Body of pancreas (tissue), 4 donors: ENCODE measurements around the gene ADK. TPM values are rescaled to one million over a fixed set of nuclear protein-coding genes. Genes with fewer than 3 reads are reported as not detected.
A peak's percentile ranks its signal among the peaks of the same experiment; 100 is the strongest.

Experiments
- ATAC-seq: fragments of 150-250 bp; one replicate; pipeline ENCODE4 v1.9.1; 2016
- DNase-seq, 4 donors: peaks; one replicate each; pipeline ENCODE4 v3.0.0-alpha.2; 2019
- H3K27ac ChIP-seq, 4 donors: fragments of 200-600 bp; sonication (generic); 1 replicate in 3 of 4; 2 replicates in 1 of 4; pipeline versions ENCODE4 v1.5.1 to v1.6.1; 2016 to 2019; ENCODE audit warnings: mild to moderate bottlenecking in 1 of 4, mixed read lengths in 1 of 4, moderate library complexity in 1 of 4
- H3K27me3 ChIP-seq, 2 donors: fragments of 200-600 bp; sonication (generic); one replicate each; pipeline ENCODE4 v1.6.0; 2016; ENCODE audit warnings: mild to moderate bottlenecking in 1 of 2
- H3K36me3 ChIP-seq, 2 donors: fragments of 200-600 bp; sonication (generic); replicated peaks in 1 of 2; 2 replicates each; pipeline ENCODE4 v1.5.1; 2016; ENCODE audit warnings: low read depth in 2 of 2; ENCODE audit not compliant: insufficient read depth in 1 of 2
- H3K4me1 ChIP-seq: fragments of 200-600 bp; sonication (generic); one replicate; pipeline ENCODE4 v1.6.0; 2016
- H3K4me3 ChIP-seq, 2 donors: fragments of 200-600 bp; sonication (generic); 1 replicate in 1 of 2; 2 replicates in 1 of 2; pipeline ENCODE4 v1.5.1; 2016 to 2019
- H3K9me3 ChIP-seq, 3 donors: fragments of 200-600 bp; sonication (generic); 1 replicate in 2 of 3; 2 replicates in 1 of 3; pipeline ENCODE4 v1.5.1; 2016
- CTCF ChIP-seq, 7 experiments: fragments of 450-650 bp in 4 of 7; fragments of 200-600 bp in 3 of 7; sonication (generic) in 3 of 7; IDR thresholded peaks; one replicate each; pipeline ENCODE4 v1.5.1; 2016 to 2019; ENCODE audit warnings: antibody characterized with exemption in 7 of 7
- POLR2A ChIP-seq, 3 donors: fragments of 450-650 bp; IDR thresholded peaks; one replicate each; pipeline ENCODE4 v1.6.1; 2016; ENCODE audit warnings: antibody characterized with exemption in 3 of 3, mild to moderate bottlenecking in 2 of 3
- WGBS, 2 donors: methylation state at CpG; one replicate each; pipeline ENCODE4 v1.1.5; 2017; 5-methylcytosine and 5-hydroxymethylcytosine counted together
- intact Hi-C: fragments of 100-400 bp; cut with DNase I; formaldehyde crosslinking; loops from one replicate; pipeline ENCODE4 v1.15.1; 2023
- total RNA-seq, 2 donors: library from RNA; depleted of rRNA; stranded (reverse); fragments of >200 nt; gene quantifications; one replicate each; pipeline ENCODE4 v1.1.0, GENCODE V29; 2016

Gene ADK
- total RNA-seq, 2 donors from 2014 or later = 12.9 to 18.7 TPM

- no peaks in the 10 kb centered on the region for H3K27me3 ChIP-seq
- no peaks in the 10 kb centered on the region for H3K9me3 ChIP-seq
- 4 to 6% methylated on average over 12 to 13 of the region's 13 CpGs for WGBS, 2 donors
- intact Hi-C loops = no loop called here
- H3K4me1 ChIP-seq = peaks cover 13% of the 10 kb centered on the region
- peak overlapping the region; percentile 29 to 64 for H3K4me3 ChIP-seq
- peak overlapping the region; percentile 87 to 97 (median 96) for H3K27ac ChIP-seq
- no peak for TF ChIP-seq POLR2A (IDR thresholded peaks at IDR 0.05)
- no peak for TF ChIP-seq CTCF (IDR thresholded peaks at IDR 0.05)
- no peaks in the 10 kb centered on the region for H3K36me3 ChIP-seq
- DNase-seq (peak; percentile 57 to 63 (median 60)), ATAC-seq (peak; percentile 43)
Observed at GRCh38 chr10:74177140-74177677, 26.2 kb downstream of the ADK start.

- H3K4me1 ChIP-seq = peaks cover 12% of the 10 kb centered on the region
- no peak for DNase-seq
- no peaks in the 10 kb centered on the region for H3K36me3 ChIP-seq
- no peaks in the 10 kb centered on the region for H3K27me3 ChIP-seq
- no peak overlapping the region for H3K4me3 ChIP-seq
- no peak overlapping the region for H3K27ac ChIP-seq
- 89% methylated on average over 5 of the region's 5 CpGs for WGBS, 2 donors
- intact Hi-C loops = no loop called here
- no peak for ATAC-seq
- H3K9me3 ChIP-seq = no peaks in the 10 kb centered on the region
- TF ChIP-seq POLR2A (IDR thresholded peaks at IDR 0.05) = no peak
- no peak for TF ChIP-seq CTCF (IDR thresholded peaks at IDR 0.05)
Observed at GRCh38 chr10:74178042-74178791, 27.2 kb downstream of the ADK start.

GRCh38 chr10:74179111-74179710 lies 28.2 kb downstream of the ADK start:
- Histone ChIP-seq H3K4me3 (no peak overlapping the region), H3K36me3 (no peaks in the 10 kb centered on the region), H3K27me3 (no peaks in the 10 kb centered on the region), H3K9me3 (no peaks in the 10 kb centered on the region), H3K4me1 (peaks cover 12% of the 10 kb centered on the region), H3K27ac (no peak overlapping the region)
- ATAC-seq = no peak
- intact Hi-C loops = no loop called here
- TF ChIP-seq POLR2A (IDR thresholded peaks at IDR 0.05) (no peak), CTCF (IDR thresholded peaks at IDR 0.05) (no peak)
- DNase-seq = no peak
- 81 to 89% methylated on average over 2 of the region's 2 CpGs for WGBS, 2 donors

GRCh38 chr10:74186678-74187077 lies 35.7 kb downstream of the ADK start:
- no peak overlapping the region for H3K4me3 ChIP-seq
- H3K36me3 ChIP-seq = no peaks in the 10 kb centered on the region
- no peak for ATAC-seq
- H3K4me1 ChIP-seq = peaks cover 17% of the 10 kb centered on the region
- H3K27ac ChIP-seq = no peak overlapping the region
- DNase-seq = no peak
- peaks cover 0 to 3% (median 0%) of the 10 kb centered on the region in 3 donors for H3K9me3 ChIP-seq
- intact Hi-C loops = no loop called here
- TF ChIP-seq CTCF (IDR thresholded peaks at IDR 0.05) = no peak
- TF ChIP-seq POLR2A (IDR thresholded peaks at IDR 0.05) = no peak
- no peaks in the 10 kb centered on the region for H3K27me3 ChIP-seq
